T-cell (primary cell): ENCODE measurements around the gene C1QTNF9. TPM values are rescaled to one million over a fixed set of nuclear protein-coding genes. Genes with fewer than 3 reads are reported as not detected.

Source experiments
- ATAC-seq, 4 experiments: fragments of 200-7000 bp in 3 of 4; fragments of 150-1000 bp in 1 of 4; cut with Tn5 transposase; replicated peaks in 1 of 4; 1 replicate in 3 of 4; 2 replicates in 1 of 4; pipeline ENCODE4 v1.10.0; 2021; ENCODE audit warnings: moderate library complexity in 3 of 4, mild to moderate bottlenecking in 2 of 4, moderate number of reproducible peaks in 1 of 4
- CTCF ChIA-PET, 2 donors: fragments of 300-600 bp; sonication (Branson Sonifier 250); formaldehyde crosslinking; loops; one replicate each; lab custom pipeline; 2022; ENCODE audit warnings: antibody characterized with exemption in 2 of 2; lab: Charles Lee
- POLR2A ChIA-PET, 2 donors: fragments of 300-600 bp; sonication (Branson Sonifier 250); formaldehyde crosslinking; loops; one replicate each; lab custom pipeline; 2022; ENCODE audit warnings: antibody characterized with exemption in 2 of 2; lab: Charles Lee
- DNase-seq, 35 experiments: peaks; one replicate each; pipeline versions ENCODE4 v3.0.0 to v3.0.0-alpha.2; 2013 to 2023
- H3K27ac ChIP-seq: one replicate; pipeline ENCODE4 v1.5.1; 2013; ENCODE audit warnings: low read length
- H3K27me3 ChIP-seq, 2 experiments: replicated peaks in 1 of 2; 1 replicate in 1 of 2; 2 replicates in 1 of 2; pipeline versions ENCODE4 v1.6.1 to v1.7.0; 2013; ENCODE audit warnings: low read length in 1 of 2, mixed read lengths in 1 of 2; ENCODE audit not compliant: control insufficient read depth in 2 of 2, insufficient read depth in 2 of 2; ENCODE audit errors: extremely low read depth in 1 of 2
- H3K36me3 ChIP-seq, 2 donors: 1 replicate in 1 of 2; 2 replicates in 1 of 2; pipeline versions ENCODE4 v1.6.1 to v1.7.0; 2013; ENCODE audit warnings: low read length in 1 of 2; ENCODE audit not compliant: control insufficient read depth in 2 of 2, insufficient read depth in 1 of 2; ENCODE audit errors: extremely low read depth in 1 of 2
- H3K4me1 ChIP-seq, 2 experiments: 1 replicate in 1 of 2; 2 replicates in 1 of 2; pipeline versions ENCODE4 v1.6.1 to v1.7.0; 2013; ENCODE audit warnings: low read length in 2 of 2, mixed read lengths in 1 of 2; ENCODE audit not compliant: insufficient read depth in 2 of 2, control insufficient read depth in 1 of 2; ENCODE audit errors: extremely low read depth in 1 of 2
- H3K4me3 ChIP-seq, 2 donors: 1 replicate in 1 of 2; 2 replicates in 1 of 2; pipeline versions ENCODE4 v1.5.1 to v1.7.0; 2013; ENCODE audit warnings: mild to moderate bottlenecking in 2 of 2, low read length in 1 of 2, moderate library complexity in 1 of 2; ENCODE audit not compliant: control insufficient read depth in 1 of 2; ENCODE audit errors: extremely low read depth in 1 of 2
- H3K9me3 ChIP-seq: 2 replicates; pipeline ENCODE4 v1.7.0; 2013
- H3K27ac Mint-ChIP-seq, 2 donors: one replicate each; pipeline ENCODE4 v1.8.0; 2020 to 2021; ENCODE audit warnings: mild to moderate bottlenecking in 2 of 2, mixed read lengths in 2 of 2
- H3K27me3 Mint-ChIP-seq, 2 donors: one replicate each; pipeline ENCODE4 v1.8.0; 2021 to 2022; ENCODE audit warnings: mixed read lengths in 2 of 2
- H3K36me3 Mint-ChIP-seq: one replicate; pipeline ENCODE4 v1.8.0; 2021; ENCODE audit warnings: mixed read lengths
- H3K4me1 Mint-ChIP-seq, 3 donors: one replicate each; pipeline ENCODE4 v1.8.0; 2020 to 2022; ENCODE audit warnings: mixed read lengths in 3 of 3, mild to moderate bottlenecking in 1 of 3
- H3K4me3 Mint-ChIP-seq, 3 donors: one replicate each; pipeline ENCODE4 v1.8.0; 2020 to 2022; ENCODE audit warnings: mild to moderate bottlenecking in 3 of 3, mixed read lengths in 3 of 3, moderate library complexity in 3 of 3
- H3K9me3 Mint-ChIP-seq, 3 donors: one replicate each; pipeline ENCODE4 v1.8.0; 2020 to 2022; ENCODE audit warnings: mixed read lengths in 3 of 3
- WGBS: methylation state at CpG from one replicate; pipeline ENCODE4 v1.1.5; 2013; ENCODE audit warnings: missing lambda C conversion rate; ENCODE audit not compliant: insufficient coverage; 5-methylcytosine and 5-hydroxymethylcytosine counted together
- total RNA-seq, 35 experiments: library from RNA in 6 of 35; stranded (reverse) in 6 of 35; fragments of 120-200 nt in 1 of 35; gene quantifications; one replicate each; pipeline versions ENCODE4 v1.2.1 to v1.2.4 and lab custom pipeline; 2013 to 2026

C1QTNF9 gene
- total RNA-seq, 5 donors from 2014 or later (not counting 1 experiment from before 2014, with no cell fraction given), result 0.23 TPM; not detected in 4

GRCh38 chr13:24282256-24282655 is 27.1 kb upstream of the C1QTNF9 start:
- Histone ChIP-seq H3K9me3 (no peaks in the 10 kb centered on the region), H3K4me3 (no peak overlapping the region), H3K4me1 (peaks cover 13 to 45% of the 10 kb centered on the region in 2 experiments), H3K36me3 (peaks cover 22 to 79% of the 10 kb centered on the region in 2 donors), H3K27ac (no peak overlapping the region), H3K27me3 (no peaks in the 10 kb centered on the region)
- ChIA-PET POLR2A (interaction anchor here in 1 of 2 donors (0.6 kb wide), 1 partner anchor 11 kb away, joined by 3 read pairs; no protein-coding TSS in a partner anchor), CTCF (no interaction called here)
- ATAC-seq (no peak), DNase-seq (no peak)
- H3K27me3 Mint-ChIP-seq, result no peaks in the 10 kb centered on the region
- 93% methylated on average over 3 of the region's 4 CpGs for WGBS
- no peaks in the 10 kb centered on the region for H3K9me3 Mint-ChIP-seq
- H3K4me1 Mint-ChIP-seq, result peaks cover 51 to 61% (median 54%) of the 10 kb centered on the region in 3 donors
- H3K4me3 Mint-ChIP-seq, result no peak overlapping the region
- peaks cover 70% of the 10 kb centered on the region for H3K36me3 Mint-ChIP-seq
- peak overlapping the region; percentile 44 to 48 for H3K27ac Mint-ChIP-seq

DNA sequence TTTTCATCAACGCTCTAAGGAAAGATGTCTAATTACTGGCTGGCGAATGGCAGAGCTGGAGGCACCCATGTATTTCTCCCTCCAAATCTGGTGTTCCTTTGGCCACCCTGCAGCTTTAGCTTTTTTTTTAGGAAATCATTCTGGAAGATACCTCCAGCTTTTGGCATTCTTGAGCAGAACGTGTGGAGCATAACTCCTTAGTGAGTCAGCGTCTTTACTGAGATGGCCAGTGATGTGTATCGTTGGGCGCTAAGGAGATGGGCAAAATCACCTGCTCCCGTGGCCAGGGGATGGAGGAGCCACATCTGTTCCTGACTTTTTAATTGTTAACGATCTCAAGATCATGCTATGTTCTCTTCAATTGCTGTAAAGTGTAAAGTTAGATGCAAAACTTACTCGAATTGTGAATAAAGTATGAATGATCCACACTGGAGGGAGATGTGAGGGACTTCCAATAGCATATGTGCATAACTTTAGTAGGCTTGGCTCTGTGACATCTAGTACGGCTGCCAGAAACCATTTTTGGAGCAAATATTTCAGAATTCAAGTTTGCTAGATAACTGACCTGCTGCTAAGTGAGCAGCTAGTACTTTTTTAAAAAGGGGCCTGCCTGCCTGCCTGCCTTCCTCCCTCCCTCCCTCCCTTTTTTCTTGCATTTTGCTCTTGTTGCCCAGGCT is 24.4 kb upstream of the C1QTNF9 start:
- H3K36me3 Mint-ChIP-seq, result peaks cover 75% of the 10 kb centered on the region
- peaks cover 0 to 18% of the 10 kb centered on the region in 2 experiments for H3K4me1 ChIP-seq
- H3K27me3 ChIP-seq, result no peaks in the 10 kb centered on the region
- H3K9me3 ChIP-seq, result no peaks in the 10 kb centered on the region
- no peaks in the 10 kb centered on the region for H3K9me3 Mint-ChIP-seq
- ChIA-PET CTCF (interaction anchor here (0.6 to 1.4 kb wide), 2 partner anchors 57 to 772 kb away, joined by 3 to 5 read pairs; no protein-coding TSS in a partner anchor), POLR2A (interaction anchor here in 1 of 2 donors (0.9 kb wide), 1 partner anchor 19 kb away, joined by 5 read pairs; no protein-coding TSS in a partner anchor)
- H3K27me3 Mint-ChIP-seq, result no peaks in the 10 kb centered on the region
- ATAC-seq, result no peak
- no peak overlapping the region for H3K4me3 Mint-ChIP-seq
- H3K36me3 ChIP-seq, result peaks cover 24 to 97% of the 10 kb centered on the region in 2 donors
- no peak for DNase-seq
- no peak overlapping the region for H3K4me3 ChIP-seq
- H3K27ac Mint-ChIP-seq, result peak overlapping the region in 1 of 2 donors; percentile 19
- WGBS, result 94% methylated on average over 10 of the region's 10 CpGs
- H3K27ac ChIP-seq, result no peak overlapping the region
- H3K4me1 Mint-ChIP-seq, result peaks cover 23 to 36% (median 30%) of the 10 kb centered on the region in 3 donors

GRCh38 chr13:24286624-24287023 is 22.8 kb upstream of the C1QTNF9 start:
- Mint-ChIP-seq H3K27me3 (no peaks in the 10 kb centered on the region), H3K4me3 (no peak overlapping the region), H3K36me3 (peaks cover 72% of the 10 kb centered on the region), H3K9me3 (no peaks in the 10 kb centered on the region), H3K4me1 (peaks cover 13 to 21% (median 16%) of the 10 kb centered on the region in 3 donors), H3K27ac (no peak overlapping the region)
- Histone ChIP-seq H3K9me3 (no peaks in the 10 kb centered on the region), H3K36me3 (peaks cover 25 to 97% of the 10 kb centered on the region in 2 donors), H3K4me1 (peaks cover 0 to 5% of the 10 kb centered on the region in 2 experiments), H3K27me3 (no peaks in the 10 kb centered on the region), H3K27ac (no peak overlapping the region), H3K4me3 (no peak overlapping the region)
- ATAC-seq (no peak), DNase-seq (no peak)
- WGBS, result 97% methylated on average over 9 of the region's 11 CpGs
- ChIA-PET POLR2A (interaction anchor here in 1 of 2 donors (0.6 kb wide), 1 partner anchor 12 kb away, joined by 5 read pairs; no protein-coding TSS in a partner anchor), CTCF (no interaction called here)

GRCh38 chr13:24287748-24288287 is 21.6 kb upstream of the C1QTNF9 start:
- H3K9me3 Mint-ChIP-seq, result no peaks in the 10 kb centered on the region
- no peak for ATAC-seq
- Histone ChIP-seq H3K27ac (no peak overlapping the region), H3K4me3 (no peak overlapping the region), H3K36me3 (peaks cover 22 to 95% of the 10 kb centered on the region in 2 donors), H3K27me3 (no peaks in the 10 kb centered on the region), H3K4me1 (no peaks in the 10 kb centered on the region), H3K9me3 (no peaks in the 10 kb centered on the region)
- H3K27ac Mint-ChIP-seq, result no peak overlapping the region
- POLR2A ChIA-PET, result interaction anchor here in 1 of 2 donors (0.6 kb wide), 1 partner anchor 17 kb away, joined by 3 read pairs; no protein-coding TSS in a partner anchor
- no peak overlapping the region for H3K4me3 Mint-ChIP-seq
- no peaks in the 10 kb centered on the region for H3K27me3 Mint-ChIP-seq
- peaks cover 5 to 10% (median 6%) of the 10 kb centered on the region in 3 donors for H3K4me1 Mint-ChIP-seq
- CTCF ChIA-PET, result interaction anchor here in 1 of 2 donors (0.5 kb wide), 1 partner anchor 859 kb away, joined by 3 read pairs; no protein-coding TSS in a partner anchor
- peaks cover 69% of the 10 kb centered on the region for H3K36me3 Mint-ChIP-seq
- 100% methylated on average over 6 of the region's 8 CpGs for WGBS
- no peak for DNase-seq

GRCh38 chr13:24288870-24289269 is 20.5 kb upstream of the C1QTNF9 start:
- Mint-ChIP-seq H3K4me3 (no peak overlapping the region), H3K36me3 (peaks cover 68% of the 10 kb centered on the region), H3K27me3 (no peaks in the 10 kb centered on the region), H3K9me3 (no peaks in the 10 kb centered on the region), H3K27ac (no peak overlapping the region), H3K4me1 (peaks cover 0 to 2% (median 0%) of the 10 kb centered on the region in 3 donors)
- Histone ChIP-seq H3K4me1 (no peaks in the 10 kb centered on the region), H3K36me3 (peaks cover 26 to 95% of the 10 kb centered on the region in 2 donors), H3K27me3 (no peaks in the 10 kb centered on the region), H3K27ac (no peak overlapping the region), H3K9me3 (no peaks in the 10 kb centered on the region), H3K4me3 (no peak overlapping the region)
- CTCF ChIA-PET, result no interaction called here
- no peak for DNase-seq
- WGBS, result 100% methylated on average over 4 of the region's 5 CpGs
- POLR2A ChIA-PET, result interaction anchor here (0.5 kb wide), 2 partner anchors 52 to 332 kb away, joined by 3 to 4 read pairs; no protein-coding TSS in a partner anchor
- ATAC-seq, result no peak

DNA sequence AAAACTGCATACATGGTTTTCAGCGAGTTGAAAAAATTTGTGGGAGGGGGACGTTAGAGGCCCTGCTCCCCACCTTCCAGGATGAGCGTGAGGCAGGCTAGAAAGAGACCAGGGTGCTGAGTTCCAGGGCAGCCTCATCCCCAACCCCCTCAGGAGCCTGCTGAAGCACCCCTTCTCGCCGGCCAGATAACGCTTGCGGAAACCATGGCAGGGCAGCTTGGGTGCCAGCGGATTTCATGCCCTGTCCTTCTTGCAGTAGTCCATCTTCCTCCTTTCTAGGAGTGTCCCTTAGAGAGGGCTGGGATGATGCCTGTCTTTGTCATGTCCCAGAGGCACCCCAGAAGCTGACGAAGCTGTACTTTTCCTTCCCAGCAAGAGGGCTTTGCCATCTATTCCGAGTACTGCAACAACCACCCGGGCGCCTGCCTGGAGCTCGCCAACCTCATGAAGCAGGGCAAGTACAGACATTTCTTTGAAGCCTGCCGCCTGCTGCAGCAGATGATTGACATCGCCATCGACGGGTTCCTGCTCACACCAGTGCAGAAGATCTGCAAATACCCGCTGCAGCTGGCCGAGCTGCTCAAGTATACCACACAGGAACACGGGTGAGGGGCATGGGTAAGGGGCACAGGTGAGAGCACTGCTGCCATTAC is 19.0 kb upstream of the C1QTNF9 start:
- Mint-ChIP-seq H3K4me3 (no peak overlapping the region), H3K27me3 (no peaks in the 10 kb centered on the region), H3K27ac (no peak overlapping the region), H3K36me3 (peaks cover 71% of the 10 kb centered on the region), H3K4me1 (peaks cover 0 to 1% (median 0%) of the 10 kb centered on the region in 3 donors), H3K9me3 (no peaks in the 10 kb centered on the region)
- H3K27me3 ChIP-seq, result no peaks in the 10 kb centered on the region
- peaks cover 27 to 96% of the 10 kb centered on the region in 2 donors for H3K36me3 ChIP-seq
- 98% methylated on average over 16 of the region's 20 CpGs for WGBS
- DNase-seq (no peak), ATAC-seq (no peak)
- ChIA-PET CTCF (interaction anchor here in 1 of 2 donors (0.8 kb wide), 1 partner anchor 60 kb away, joined by 3 read pairs; no protein-coding TSS in a partner anchor), POLR2A (interaction anchor here in 1 of 2 donors (0.5 kb wide), 1 partner anchor 16 kb away, joined by 3 read pairs; no protein-coding TSS in a partner anchor)
- no peak overlapping the region for H3K27ac ChIP-seq
- H3K4me1 ChIP-seq, result no peaks in the 10 kb centered on the region
- no peak overlapping the region for H3K4me3 ChIP-seq
- H3K9me3 ChIP-seq, result no peaks in the 10 kb centered on the region
